Chondrocyte (in vitro differentiated cells): ENCODE data around the gene PPP1R14B. TPM values are rescaled to one million over a fixed set of nuclear protein-coding genes. Genes with fewer than 3 reads are reported as not detected.
A peak's percentile ranks its signal among the peaks of the same experiment; 100 is the strongest.

ENCODE experiments used
- DNase-seq: peaks from one replicate; pipeline ENCODE4 v3.0.0; 2021; ENCODE audit warnings: mixed read lengths, low spot score
- H3K27ac Mint-ChIP-seq: one replicate; pipeline ENCODE4 v1.8.0; 2021; ENCODE audit warnings: mild to moderate bottlenecking, moderate library complexity, mixed read lengths; ENCODE audit not compliant: unreplicated experiment
- H3K27me3 Mint-ChIP-seq: 2 replicates; pipeline ENCODE4 v1.8.0; 2021; ENCODE audit warnings: low read depth, mixed read lengths
- H3K36me3 Mint-ChIP-seq: 2 replicates; pipeline ENCODE4 v1.8.0; 2021; ENCODE audit warnings: low read depth, mixed read lengths
- H3K4me1 Mint-ChIP-seq: 2 replicates; pipeline ENCODE4 v1.8.0; 2021; ENCODE audit warnings: low read depth, mild to moderate bottlenecking, mixed read lengths
- H3K4me3 Mint-ChIP-seq: one replicate; pipeline ENCODE4 v1.8.0; 2021; ENCODE audit warnings: mild to moderate bottlenecking, moderate library complexity, mixed read lengths; ENCODE audit not compliant: unreplicated experiment
- H3K9me3 Mint-ChIP-seq: 2 replicates; pipeline ENCODE4 v1.8.0; 2021; ENCODE audit warnings: low read depth, mixed read lengths
- CTCF ChIP-seq: fragments of 200-600 bp; sonication (generic); IDR thresholded peaks from 2 replicates; pipeline ENCODE4 v1.5.0; 2021; ENCODE audit warnings: antibody characterized with exemption, mild to moderate bottlenecking, moderate library complexity
- total RNA-seq: library from RNA; stranded (reverse); gene quantifications from 3 replicates; pipeline ENCODE4 v1.2.1, GENCODE V29; 2021

The PPP1R14B gene
- total RNA-seq, 1 donor from 2014 or later = 322 TPM

DNA sequence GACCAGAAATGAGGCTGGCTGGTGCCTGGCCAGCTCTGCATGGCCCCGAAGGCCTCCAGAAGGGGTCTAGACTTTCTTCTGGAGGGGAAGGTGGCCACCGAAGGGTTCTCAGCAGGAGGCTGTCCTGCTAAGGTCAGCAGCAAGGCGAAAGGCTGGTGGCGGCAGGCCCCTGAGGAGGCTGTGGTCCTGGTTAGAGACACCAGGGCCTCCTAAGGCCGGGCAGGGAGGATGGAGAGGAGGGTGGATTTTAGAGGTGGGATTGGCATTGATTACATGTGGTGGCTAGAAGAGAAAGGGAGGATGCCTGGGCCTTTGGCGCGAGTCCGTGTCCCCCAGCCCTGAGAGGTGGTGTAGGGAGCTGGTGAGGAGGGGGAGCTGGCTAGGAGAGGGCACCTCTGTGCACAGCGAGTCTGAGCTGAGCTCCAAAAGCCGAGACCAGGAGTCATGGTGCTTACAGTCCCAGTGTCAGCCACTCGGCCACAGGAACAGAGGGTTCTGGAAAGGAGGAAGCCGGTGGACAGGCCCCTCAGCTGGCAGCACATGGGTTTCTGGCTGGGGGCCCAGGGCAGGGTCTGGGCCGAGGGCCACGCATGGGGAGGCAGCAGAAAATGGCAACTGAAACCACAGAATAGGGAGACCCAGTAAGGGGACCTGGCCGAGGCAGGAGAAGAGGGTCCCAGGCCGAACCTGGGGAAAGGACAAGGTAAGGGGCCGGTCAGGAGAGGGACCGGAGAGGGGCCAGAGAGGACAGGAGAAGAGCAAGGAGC, 37.8 kb downstream of the PPP1R14B start:
- DNase-seq = no peak
- Mint-ChIP-seq H3K4me1 (peaks cover 19% of the 10 kb centered on the region), H3K27ac (no peak overlapping the region), H3K36me3 (peaks cover 10% of the 10 kb centered on the region), H3K4me3 (no peak overlapping the region), H3K27me3 (no peaks in the 10 kb centered on the region), H3K9me3 (no peaks in the 10 kb centered on the region)
- TF ChIP-seq CTCF = no peak

DNA sequence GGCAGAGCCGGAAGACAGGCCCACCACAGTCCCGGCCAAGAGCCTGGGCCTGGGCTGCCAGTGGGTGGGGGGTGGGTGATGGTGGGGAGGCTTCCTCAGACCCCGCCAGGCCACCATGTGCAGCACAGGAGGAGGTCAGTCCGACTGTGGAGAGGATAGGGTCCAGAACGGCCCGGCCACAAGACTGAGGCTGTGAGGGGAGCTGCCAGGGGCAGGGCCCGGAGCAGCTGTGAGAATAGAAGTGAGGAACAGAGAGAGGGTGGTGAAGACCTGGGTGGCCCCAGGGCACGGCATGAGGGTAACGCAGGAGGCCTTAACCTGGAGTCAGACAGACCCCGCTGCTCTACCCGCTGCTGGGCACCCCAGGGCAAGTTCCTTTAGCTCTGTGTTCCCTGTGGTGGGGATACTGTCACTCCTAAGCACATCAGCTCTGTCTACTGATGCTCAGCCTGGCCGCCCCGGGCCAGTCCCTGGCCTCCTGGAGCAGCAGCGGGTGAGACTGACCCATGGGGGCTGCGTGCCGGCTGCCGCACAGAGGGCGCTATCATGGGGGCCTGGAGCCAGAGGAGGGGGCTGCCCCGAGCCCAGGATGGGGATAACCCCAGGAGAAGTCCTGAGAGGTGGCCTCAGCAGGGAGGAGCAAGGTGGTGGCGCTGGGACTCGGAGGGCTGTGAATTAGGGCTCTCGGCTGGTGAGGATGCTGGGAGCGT, 38.5 kb downstream of the PPP1R14B start:
- TF ChIP-seq CTCF = no peak
- Mint-ChIP-seq H3K36me3 (peaks cover 15% of the 10 kb centered on the region), H3K27me3 (no peaks in the 10 kb centered on the region), H3K4me1 (peaks cover 20% of the 10 kb centered on the region), H3K9me3 (no peaks in the 10 kb centered on the region), H3K4me3 (no peak overlapping the region), H3K27ac (peak overlapping the region; percentile 84)
- no peak for DNase-seq

GRCh38 chr11:64207256-64208085, 39.3 kb downstream of the PPP1R14B start:
- H3K27me3 Mint-ChIP-seq = no peaks in the 10 kb centered on the region
- H3K4me1 Mint-ChIP-seq = peaks cover 20% of the 10 kb centered on the region
- DNase-seq = no peak
- H3K36me3 Mint-ChIP-seq = peaks cover 21% of the 10 kb centered on the region
- H3K27ac Mint-ChIP-seq = peak overlapping the region; percentile 84
- H3K4me3 Mint-ChIP-seq = peak overlapping the region; percentile 31
- no peaks in the 10 kb centered on the region for H3K9me3 Mint-ChIP-seq
- no peak for TF ChIP-seq CTCF

DNA sequence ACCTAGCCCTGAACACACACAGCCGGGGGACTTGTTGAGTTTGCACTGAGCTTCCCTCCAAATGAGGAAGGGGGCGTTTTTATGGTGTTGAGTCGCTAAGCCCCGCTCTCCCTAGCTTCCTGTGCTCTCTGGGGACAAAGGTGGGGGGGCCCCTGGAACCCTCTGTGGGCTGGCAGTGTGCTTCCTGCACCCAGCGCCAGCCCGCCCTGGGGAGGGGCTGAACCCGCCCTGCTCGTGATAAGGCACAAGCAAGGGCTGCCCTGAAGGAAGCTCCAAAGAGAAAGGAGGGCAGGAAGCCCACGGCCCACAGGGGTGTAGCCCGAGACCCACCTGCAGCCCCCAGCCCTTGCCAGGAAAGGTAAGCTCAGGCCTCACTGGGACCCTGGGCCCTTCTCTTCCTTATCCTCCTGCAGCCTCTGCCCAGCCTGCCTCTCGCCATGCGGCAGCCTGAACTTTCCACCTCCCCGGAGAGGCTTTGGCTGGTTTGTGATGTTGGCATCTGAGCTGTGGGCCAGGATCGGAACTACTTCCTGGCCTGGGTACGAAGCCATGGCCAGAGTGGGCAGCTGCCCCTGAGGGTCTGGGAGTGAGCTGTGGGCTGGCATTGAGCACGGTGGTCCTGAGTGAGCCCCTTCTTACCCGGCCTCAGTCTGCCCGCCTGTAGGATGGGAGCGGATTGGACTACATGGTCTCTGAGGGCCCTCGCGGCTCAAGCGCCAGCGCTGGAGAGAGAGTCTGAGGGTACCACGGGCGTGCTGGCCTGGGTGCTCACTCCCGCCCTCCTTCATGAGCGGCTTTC, 40.1 kb downstream of the PPP1R14B start, which contains the start of gene FERMT3:
Gene FERMT3 (plus strand): TSS at position 265 of the 799 bp plus-strand sequence. CDS start 644 bp downstream, outside the sequence.
- Mint-ChIP-seq H3K4me3 (peak within 1 kb of the TSS; percentile 31), H3K36me3 (peaks cover 26% of the 10 kb centered on the region), H3K27me3 (no peaks in the 10 kb centered on the region), H3K9me3 (no peaks in the 10 kb centered on the region), H3K27ac (peak within 1 kb of the TSS; percentile 84), H3K4me1 (peaks cover 21% of the 10 kb centered on the region)
- no peak for TF ChIP-seq CTCF
- DNase-seq = no peak
